ENCODE results near the gene CRYBB1.
A peak's percentile ranks its signal among the peaks of the same experiment; 100 is the strongest.

CRYBB1 gene

DNA sequence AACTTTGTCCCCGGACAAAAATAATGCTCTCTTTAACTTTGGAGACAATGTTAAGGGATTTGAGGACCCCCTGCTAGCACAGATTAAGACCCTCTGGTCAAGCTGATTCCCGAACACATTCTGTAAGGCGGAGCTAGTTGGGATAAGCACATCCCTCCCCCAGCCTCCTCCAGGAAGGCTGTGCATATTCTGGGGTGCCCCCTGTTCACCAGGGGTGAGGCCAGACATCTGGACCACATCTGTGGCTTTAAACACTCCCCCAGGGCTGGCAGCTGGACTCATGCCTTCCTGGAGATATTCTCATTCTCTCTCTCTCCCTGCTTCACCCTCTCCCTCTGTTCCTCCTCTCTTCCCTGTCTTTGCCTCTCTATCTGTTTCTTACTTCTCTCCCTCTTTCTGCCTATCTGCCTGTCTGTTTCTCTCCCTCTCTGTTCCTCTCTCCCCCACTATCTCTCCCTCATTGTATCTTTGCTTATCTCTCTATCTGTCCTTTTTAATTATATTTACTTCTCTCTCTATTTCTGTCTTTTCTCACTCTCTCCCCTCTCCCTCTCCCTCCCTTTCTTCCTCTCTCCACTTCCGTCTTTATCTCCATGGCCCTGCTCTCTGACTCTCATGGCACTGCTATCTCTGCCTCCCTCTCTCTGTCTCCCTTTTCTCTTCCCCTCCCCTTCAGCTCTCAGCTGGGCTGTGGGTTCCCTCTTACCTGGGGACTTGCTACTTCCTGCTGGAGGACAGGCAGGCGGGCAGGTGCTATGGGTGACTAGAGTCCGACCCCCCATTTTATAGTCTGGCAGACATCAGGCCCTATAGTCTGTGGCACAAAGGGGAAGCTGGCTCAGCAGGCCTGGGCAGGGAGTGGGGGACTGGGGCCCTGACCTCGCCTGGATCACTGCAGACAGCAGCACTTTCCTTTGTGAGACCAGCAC lies at the start of gene CRYBB1:
CRYBB1 (minus strand) TSS at position 757 of the 929 bp plus-strand sequence. CDS start 1,708 bp downstream, outside the sequence.
- TF ChIP-seq, protein P1, sequence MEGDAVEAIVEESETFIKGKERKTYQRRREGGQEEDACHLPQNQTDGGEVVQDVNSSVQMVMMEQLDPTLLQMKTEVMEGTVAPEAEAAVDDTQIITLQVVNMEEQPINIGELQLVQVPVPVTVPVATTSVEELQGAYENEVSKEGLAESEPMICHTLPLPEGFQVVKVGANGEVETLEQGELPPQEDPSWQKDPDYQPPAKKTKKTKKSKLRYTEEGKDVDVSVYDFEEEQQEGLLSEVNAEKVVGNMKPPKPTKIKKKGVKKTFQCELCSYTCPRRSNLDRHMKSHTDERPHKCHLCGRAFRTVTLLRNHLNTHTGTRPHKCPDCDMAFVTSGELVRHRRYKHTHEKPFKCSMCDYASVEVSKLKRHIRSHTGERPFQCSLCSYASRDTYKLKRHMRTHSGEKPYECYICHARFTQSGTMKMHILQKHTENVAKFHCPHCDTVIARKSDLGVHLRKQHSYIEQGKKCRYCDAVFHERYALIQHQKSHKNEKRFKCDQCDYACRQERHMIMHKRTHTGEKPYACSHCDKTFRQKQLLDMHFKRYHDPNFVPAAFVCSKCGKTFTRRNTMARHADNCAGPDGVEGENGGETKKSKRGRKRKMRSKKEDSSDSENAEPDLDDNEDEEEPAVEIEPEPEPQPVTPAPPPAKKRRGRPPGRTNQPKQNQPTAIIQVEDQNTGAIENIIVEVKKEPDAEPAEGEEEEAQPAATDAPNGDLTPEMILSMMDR (IDR thresholded peaks at IDR 0.05; ENCODE audit: low read depth, low read length): no peak
- peak; percentile 5 for DNase-seq (ENCODE audit: extremely low read depth, low read depth)

- TF ChIP-seq, protein P1 (IDR thresholded peaks at IDR 0.05; ENCODE audit: low read depth, low read length): no peak
- no peak for DNase-seq (ENCODE audit: extremely low read depth, low read depth)
Observed at GRCh38 chr22:26667140-26667539, 49.3 kb upstream of the CRYBB1 start.

- no peak for DNase-seq (ENCODE audit: extremely low read depth, low read depth)
- TF ChIP-seq, protein P1 (IDR thresholded peaks at IDR 0.05; ENCODE audit: low read depth, low read length): no peak
Observed at GRCh38 chr22:26665813-26666231, 48.0 kb upstream of the CRYBB1 start.

DNA sequence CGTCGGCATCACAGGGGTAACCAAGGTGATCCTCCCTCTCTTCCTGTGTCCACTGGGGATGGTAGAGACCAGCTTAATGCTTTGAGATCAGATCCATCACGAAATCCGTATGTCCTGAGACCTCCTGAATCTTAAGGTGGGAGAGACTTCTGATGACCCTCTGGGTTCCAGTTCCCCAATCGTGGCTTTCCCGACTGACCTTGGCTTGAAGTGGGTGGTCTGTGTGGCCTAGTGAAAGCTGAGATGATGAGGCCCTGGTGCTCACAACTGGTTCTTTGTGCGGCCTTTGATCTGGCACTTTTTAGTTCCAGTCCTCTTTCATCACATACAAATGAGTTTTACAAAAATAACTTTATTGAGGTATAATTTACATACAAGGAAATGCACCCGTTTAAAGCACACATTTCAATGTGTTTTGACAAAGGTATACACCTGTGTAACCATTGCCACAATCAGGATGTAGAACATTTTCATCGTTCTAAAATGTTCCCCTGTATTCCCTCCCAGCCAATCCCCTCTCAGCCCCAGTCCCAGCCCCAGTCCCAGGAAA lies 45.6 kb upstream of the CRYBB1 start:
- no peak for DNase-seq (ENCODE audit: extremely low read depth, low read depth)
- TF ChIP-seq, protein P1 (IDR thresholded peaks at IDR 0.05; ENCODE audit: low read depth, low read length): no peak

GRCh38 chr22:26662160-26662559 lies 44.3 kb upstream of the CRYBB1 start:
- DNase-seq (ENCODE audit: extremely low read depth, low read depth): no peak
- TF ChIP-seq, protein P1 (IDR thresholded peaks at IDR 0.05; ENCODE audit: low read depth, low read length): no peak

DNA sequence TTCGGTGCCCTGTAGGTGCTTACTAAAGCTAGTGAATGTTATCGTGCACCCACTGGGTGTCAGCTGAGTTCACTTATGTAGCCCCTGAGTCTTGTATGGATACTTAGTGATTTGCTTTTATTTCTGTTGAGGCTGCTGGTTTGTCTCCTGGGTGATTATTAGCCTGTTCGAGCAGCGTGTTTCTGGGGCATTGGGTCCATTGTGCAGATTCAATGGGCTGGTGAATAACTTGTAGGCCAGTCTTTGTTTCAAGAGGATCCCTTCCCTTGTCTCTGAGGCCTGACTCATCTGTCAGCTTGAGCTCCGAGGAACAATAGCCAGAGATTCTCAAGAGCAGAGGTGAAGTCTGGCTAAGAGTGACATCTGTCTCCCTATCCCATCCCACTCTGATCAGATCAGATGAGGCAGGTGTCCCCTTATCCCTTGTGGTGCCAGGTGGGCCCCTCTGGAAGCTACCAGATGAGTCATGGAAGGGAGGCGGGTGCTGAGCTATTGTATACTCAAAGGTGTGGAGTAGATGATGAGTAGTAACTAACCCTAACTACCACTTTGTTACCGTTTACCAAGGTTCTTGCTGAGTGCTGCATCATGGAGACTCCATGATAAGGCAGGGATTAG lies 43.2 kb upstream of the CRYBB1 start:
- no peak for DNase-seq (ENCODE audit: extremely low read depth, low read depth)
- TF ChIP-seq, protein P1 (IDR thresholded peaks at IDR 0.05; ENCODE audit: low read depth, low read length): no peak

- DNase-seq (ENCODE audit: extremely low read depth, low read depth): no peak
- TF ChIP-seq, protein P1 (IDR thresholded peaks at IDR 0.05; ENCODE audit: low read depth, low read length): no peak
Observed at GRCh38 chr22:26660356-26660755, 42.5 kb upstream of the CRYBB1 start.

Data from AG09319 (cell line).